Progenitor cell of endocrine pancreas (in vitro differentiated cells): ENCODE measurements around the gene ANGPTL5. TPM values are rescaled to one million over a fixed set of nuclear protein-coding genes. Genes with fewer than 3 reads are reported as not detected.
"Not testable (repeated sequence)": the region's sequence is repeated elsewhere in the genome, so short reads cannot be mapped to it uniquely, and the experiment has no call there.

Experiments
- DNase-seq: peaks from one replicate; pipeline ENCODE4 v3.0.0; 2021; ENCODE audit warnings: low spot score; ENCODE audit not compliant: unreplicated experiment
- H3K27ac Mint-ChIP-seq: 2 replicates; pipeline ENCODE4 v1.8.0; 2021; ENCODE audit warnings: mild to moderate bottlenecking, moderate library complexity, mixed read lengths
- H3K27me3 Mint-ChIP-seq: 2 replicates; pipeline ENCODE4 v1.8.0; 2021; ENCODE audit warnings: mixed read lengths
- H3K36me3 Mint-ChIP-seq: 2 replicates; pipeline ENCODE4 v1.8.0; 2022; ENCODE audit warnings: mixed read lengths; ENCODE audit not compliant: insufficient read depth
- H3K4me1 Mint-ChIP-seq: 2 replicates; pipeline ENCODE4 v1.8.0; 2021; ENCODE audit warnings: low read depth, mixed read lengths
- H3K4me3 Mint-ChIP-seq: 2 replicates; pipeline ENCODE4 v1.8.0; 2021; ENCODE audit warnings: low read depth, mild to moderate bottlenecking, moderate library complexity, mixed read lengths
- H3K9me3 Mint-ChIP-seq: 2 replicates; pipeline ENCODE4 v1.8.0; 2021; ENCODE audit warnings: low read depth, mixed read lengths
- long read RNA-seq: library from polyadenylated mRNA; unstranded; transcript quantifications from one replicate; pipeline ENCODE4 v2.0.0, GENCODE V29; 2020
- total RNA-seq: library from RNA; stranded (reverse); gene quantifications from 2 replicates; pipeline ENCODE4 v1.2.1, GENCODE V29; 2021
- TF ChIP-seq, protein P1 (sequence below): fragments of 200-600 bp; sonication (generic); IDR thresholded peaks from one replicate; pipeline ENCODE4 v1.5.0; 2021; ENCODE audit warnings: antibody characterized with exemption, mild to moderate bottlenecking; ENCODE audit not compliant: unreplicated experiment

Gene ANGPTL5
- not detected in 2 replicates for total RNA-seq
- long read RNA-seq, result 0 reads

DNA sequence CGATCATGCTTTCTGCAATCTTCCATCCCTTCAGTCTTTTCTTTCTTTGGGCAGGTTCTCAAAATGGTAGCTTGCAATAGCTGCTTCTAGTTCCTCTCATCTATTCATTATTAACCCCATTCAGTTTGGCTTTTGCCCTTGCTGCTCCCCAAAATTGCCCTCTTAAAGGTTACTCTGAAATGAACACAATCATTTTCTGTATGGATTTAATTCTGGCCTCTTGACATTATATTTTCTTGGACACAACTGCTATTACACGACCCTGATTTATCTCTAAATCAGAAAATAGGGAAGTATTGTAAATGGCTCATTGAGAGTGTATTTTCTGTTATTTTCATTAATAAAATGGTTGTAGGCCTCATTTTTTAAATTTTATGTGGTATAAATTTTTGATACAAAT, at the start of gene ANGPTL5:
TSS of gene ANGPTL5 (minus strand) at position 101 of the 400 bp plus-strand sequence. CDS start 8,613 bp downstream, outside the sequence.
- H3K36me3 Mint-ChIP-seq, result no peaks in the 10 kb centered on the region
- peaks cover 3% of the 10 kb centered on the region for H3K27me3 Mint-ChIP-seq
- H3K4me1 Mint-ChIP-seq, result peaks cover 20% of the 10 kb centered on the region
- peak within 1 kb of the TSS; percentile 91 for H3K27ac Mint-ChIP-seq
- no peaks in the 10 kb centered on the region for H3K9me3 Mint-ChIP-seq
- TF ChIP-seq, protein P1, sequence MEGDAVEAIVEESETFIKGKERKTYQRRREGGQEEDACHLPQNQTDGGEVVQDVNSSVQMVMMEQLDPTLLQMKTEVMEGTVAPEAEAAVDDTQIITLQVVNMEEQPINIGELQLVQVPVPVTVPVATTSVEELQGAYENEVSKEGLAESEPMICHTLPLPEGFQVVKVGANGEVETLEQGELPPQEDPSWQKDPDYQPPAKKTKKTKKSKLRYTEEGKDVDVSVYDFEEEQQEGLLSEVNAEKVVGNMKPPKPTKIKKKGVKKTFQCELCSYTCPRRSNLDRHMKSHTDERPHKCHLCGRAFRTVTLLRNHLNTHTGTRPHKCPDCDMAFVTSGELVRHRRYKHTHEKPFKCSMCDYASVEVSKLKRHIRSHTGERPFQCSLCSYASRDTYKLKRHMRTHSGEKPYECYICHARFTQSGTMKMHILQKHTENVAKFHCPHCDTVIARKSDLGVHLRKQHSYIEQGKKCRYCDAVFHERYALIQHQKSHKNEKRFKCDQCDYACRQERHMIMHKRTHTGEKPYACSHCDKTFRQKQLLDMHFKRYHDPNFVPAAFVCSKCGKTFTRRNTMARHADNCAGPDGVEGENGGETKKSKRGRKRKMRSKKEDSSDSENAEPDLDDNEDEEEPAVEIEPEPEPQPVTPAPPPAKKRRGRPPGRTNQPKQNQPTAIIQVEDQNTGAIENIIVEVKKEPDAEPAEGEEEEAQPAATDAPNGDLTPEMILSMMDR, result no peak
- H3K4me3 Mint-ChIP-seq, result peak within 1 kb of the TSS; percentile 92
- no peak for DNase-seq

- H3K9me3 Mint-ChIP-seq, H3K4me3 Mint-ChIP-seq, DNase-seq, H3K27me3 Mint-ChIP-seq, H3K27ac Mint-ChIP-seq, H3K36me3 Mint-ChIP-seq: not testable (repeated sequence)
- H3K4me1 Mint-ChIP-seq, result peaks cover 18% of the 10 kb centered on the region
Observed at GRCh38 chr11:101964200-101964599, 47.9 kb upstream of the ANGPTL5 start.

- TF ChIP-seq, protein P1, result no peak
- no peaks in the 10 kb centered on the region for H3K27me3 Mint-ChIP-seq
- DNase-seq, result no peak
- H3K4me1 Mint-ChIP-seq, result peaks cover 18% of the 10 kb centered on the region
- H3K9me3 Mint-ChIP-seq, result no peaks in the 10 kb centered on the region
- no peak overlapping the region for H3K4me3 Mint-ChIP-seq
- no peaks in the 10 kb centered on the region for H3K36me3 Mint-ChIP-seq
- no peak overlapping the region for H3K27ac Mint-ChIP-seq
Observed at GRCh38 chr11:101960231-101960630, 43.9 kb upstream of the ANGPTL5 start.

DNA sequence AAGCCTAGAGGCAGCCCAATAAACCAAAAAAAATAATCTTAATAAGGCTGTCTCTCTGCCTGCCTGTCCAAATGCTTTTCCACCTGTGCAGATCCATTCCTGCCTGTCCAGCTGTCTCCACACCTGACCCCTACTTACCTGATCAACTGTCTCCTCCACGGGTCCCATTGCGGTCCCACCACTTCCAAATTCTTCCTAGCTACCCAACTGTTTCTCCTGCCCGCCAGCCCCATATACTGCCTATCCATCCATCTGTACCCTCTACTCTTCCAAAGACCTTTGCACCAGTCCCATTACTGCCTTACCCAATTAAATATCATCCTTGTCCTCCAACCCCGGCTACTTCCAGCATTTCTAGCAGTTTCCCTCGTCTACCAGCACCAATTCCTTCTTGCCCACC, 39.4 kb upstream of the ANGPTL5 start:
- Mint-ChIP-seq H3K9me3 (no peaks in the 10 kb centered on the region), H3K4me1 (no peaks in the 10 kb centered on the region), H3K27me3 (no peaks in the 10 kb centered on the region), H3K36me3 (no peaks in the 10 kb centered on the region), H3K4me3 (no peak overlapping the region), H3K27ac (no peak overlapping the region)
- TF ChIP-seq, protein P1, result no peak
- DNase-seq, result no peak

DNA sequence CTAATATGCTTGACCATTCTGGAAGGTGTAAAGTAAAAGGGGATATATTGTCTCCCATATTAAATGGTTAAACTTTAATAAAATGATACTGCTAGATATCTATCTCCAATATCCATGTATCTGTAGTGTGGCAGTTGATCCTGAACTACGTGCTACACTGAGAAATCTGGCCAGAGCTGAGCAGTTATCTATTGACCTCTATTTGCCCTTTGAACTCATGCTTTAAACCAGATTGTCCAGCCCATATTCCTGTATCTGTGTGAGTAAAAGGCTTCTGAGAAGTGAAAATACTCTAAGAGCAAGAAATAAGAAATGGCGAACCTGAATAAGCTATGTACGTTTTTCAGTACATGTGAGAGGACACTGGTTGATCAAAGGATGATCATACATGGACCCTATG, 39.0 kb upstream of the ANGPTL5 start:
- Mint-ChIP-seq H3K27ac (no peak overlapping the region), H3K4me1 (no peaks in the 10 kb centered on the region), H3K4me3 (no peak overlapping the region), H3K36me3 (no peaks in the 10 kb centered on the region), H3K27me3 (no peaks in the 10 kb centered on the region), H3K9me3 (no peaks in the 10 kb centered on the region)
- no peak for DNase-seq
- TF ChIP-seq, protein P1, result no peak

DNA sequence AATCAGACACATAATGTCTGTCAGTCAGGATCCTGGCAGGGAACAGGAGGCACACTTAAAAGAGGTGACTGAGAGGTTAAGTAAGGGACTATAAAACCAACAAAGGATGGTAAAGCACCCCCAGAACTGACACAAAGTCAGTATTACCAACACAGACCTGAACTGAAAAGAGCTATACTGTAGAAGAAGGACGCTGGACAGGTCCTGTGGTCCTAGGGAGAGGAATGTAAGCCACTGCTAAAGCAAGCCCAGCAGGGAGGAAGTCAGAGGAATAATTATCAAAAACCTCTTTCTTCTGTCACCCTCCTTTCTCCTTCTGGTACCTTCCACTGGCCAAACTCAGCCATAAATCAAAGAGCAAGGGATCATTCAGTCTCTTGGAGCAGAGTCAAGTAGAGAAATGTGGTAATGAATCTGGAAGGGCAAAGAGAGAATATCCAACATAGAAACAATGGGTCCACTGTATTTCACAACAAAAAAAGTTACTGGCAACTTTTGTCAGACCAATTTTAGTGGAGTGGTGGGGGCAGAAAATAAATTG, 33.4 kb upstream of the ANGPTL5 start:
- Mint-ChIP-seq H3K4me3 (no peak overlapping the region), H3K4me1 (peaks cover 1% of the 10 kb centered on the region), H3K27ac (no peak overlapping the region), H3K27me3 (no peaks in the 10 kb centered on the region), H3K36me3 (no peaks in the 10 kb centered on the region), H3K9me3 (no peaks in the 10 kb centered on the region)
- no peak for DNase-seq
- TF ChIP-seq, protein P1, result no peak
